RPMI7951 (cell line): ENCODE data around the gene IMMP2L. TPM values are rescaled to one million over a fixed set of nuclear protein-coding genes. Genes with fewer than 3 reads are reported as not detected.

Experiments
- DNase-seq: peaks from one replicate; pipeline ENCODE4 v3.0.0-alpha.2; 2012; ENCODE audit warnings: low read depth
- total RNA-seq: library from RNA; depleted of rRNA; stranded (reverse); fragments of >200 nt; shearing (Covaris generic); gene quantifications from 2 replicates; pipeline ENCODE4 v1.2.3, GENCODE V29; 2014

The IMMP2L gene
- total RNA-seq, 1 experiment from 2014 or later = 10.5 TPM

DNA sequence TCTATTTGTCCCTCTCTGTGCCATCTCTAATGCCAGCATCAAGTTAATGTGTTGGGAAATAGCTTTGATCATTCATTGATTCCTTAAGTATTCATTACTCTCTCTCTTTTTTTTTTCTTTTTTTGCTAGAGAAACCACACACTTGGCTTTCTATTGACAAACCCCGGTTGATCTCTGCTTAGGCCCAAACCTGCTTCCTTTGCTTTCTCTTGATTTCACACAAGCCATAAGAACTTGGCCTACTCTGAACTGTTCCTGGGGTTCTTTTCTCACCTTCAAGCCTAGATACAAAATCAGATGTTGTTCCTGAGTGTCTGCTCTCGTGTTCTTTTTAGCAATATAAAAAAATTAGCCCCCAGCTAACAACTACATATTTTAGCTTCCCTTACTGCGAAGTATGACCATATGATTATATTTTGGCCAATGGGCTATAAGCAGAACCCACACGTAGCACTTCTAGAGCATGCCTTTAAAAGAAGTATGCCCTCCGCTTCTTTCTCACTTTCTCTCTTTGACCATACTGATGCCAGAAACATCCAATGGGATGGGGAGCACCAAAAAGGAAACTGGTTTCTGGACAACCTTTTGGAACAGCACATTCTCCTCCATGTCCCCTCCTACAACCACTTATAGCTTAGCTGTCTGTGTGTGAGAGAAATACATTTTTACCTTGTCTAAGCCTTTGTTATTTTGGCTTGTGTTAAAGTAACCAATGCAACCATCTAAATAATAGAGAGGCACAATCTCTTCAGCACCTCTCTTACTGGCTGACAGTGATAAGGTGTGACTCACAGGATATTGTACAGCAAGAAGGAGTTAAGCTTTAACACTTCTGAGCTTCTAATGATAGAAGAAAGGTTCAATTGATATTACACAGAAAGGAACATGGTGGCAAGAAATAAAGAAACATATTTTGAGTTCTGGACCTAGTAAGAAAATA, 568.0 kb downstream of the IMMP2L start:
- DNase-seq = no peak

DNA sequence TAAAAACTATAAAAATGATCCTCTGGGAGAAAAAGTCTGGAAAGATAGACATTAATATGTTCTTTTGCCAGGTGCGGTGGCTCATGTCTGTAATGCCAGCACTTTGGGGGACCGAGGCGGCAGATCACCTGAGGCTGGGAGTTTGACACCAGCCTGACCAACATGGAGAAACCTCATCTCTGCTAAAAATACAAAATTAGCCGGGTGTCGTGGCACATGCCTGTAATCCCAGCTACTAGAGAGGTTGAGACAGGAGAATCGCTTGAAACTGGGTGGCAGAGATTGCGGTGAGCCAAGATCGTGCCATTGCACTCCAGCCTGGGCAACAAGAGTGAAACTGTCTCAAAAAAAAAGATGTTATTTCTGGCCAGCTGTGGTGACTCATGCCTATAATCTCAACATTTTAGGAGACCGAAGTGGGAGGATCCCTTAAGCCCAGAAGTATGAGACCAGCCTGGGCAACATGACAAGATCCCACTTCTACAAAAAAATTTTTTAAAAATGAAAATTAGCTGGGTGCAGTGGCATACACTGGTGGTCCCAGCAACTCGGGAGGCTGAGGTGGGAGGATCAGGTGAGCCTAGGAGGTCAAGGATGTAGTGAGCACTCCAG, 573.3 kb downstream of the IMMP2L start:
- no peak for DNase-seq

DNA sequence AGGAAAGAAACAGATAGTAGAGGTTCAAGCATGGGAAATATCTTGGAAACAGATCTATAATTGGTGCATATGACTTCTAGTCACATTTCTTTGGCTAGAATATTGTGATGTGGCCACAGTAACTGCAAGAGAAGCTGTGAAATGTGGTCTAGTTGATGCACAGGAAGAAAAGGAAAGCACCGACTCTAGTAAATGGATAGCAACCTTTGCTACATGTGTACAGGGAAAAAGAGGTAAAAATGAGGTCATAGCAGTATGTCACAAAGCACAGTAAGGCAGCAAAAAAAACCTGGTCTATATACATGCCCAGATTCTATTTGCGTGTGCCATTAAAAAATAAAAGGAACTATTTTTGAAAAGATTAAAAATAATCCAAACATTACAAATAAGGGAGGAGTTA, 573.9 kb downstream of the IMMP2L start:
- DNase-seq = no peak

DNA sequence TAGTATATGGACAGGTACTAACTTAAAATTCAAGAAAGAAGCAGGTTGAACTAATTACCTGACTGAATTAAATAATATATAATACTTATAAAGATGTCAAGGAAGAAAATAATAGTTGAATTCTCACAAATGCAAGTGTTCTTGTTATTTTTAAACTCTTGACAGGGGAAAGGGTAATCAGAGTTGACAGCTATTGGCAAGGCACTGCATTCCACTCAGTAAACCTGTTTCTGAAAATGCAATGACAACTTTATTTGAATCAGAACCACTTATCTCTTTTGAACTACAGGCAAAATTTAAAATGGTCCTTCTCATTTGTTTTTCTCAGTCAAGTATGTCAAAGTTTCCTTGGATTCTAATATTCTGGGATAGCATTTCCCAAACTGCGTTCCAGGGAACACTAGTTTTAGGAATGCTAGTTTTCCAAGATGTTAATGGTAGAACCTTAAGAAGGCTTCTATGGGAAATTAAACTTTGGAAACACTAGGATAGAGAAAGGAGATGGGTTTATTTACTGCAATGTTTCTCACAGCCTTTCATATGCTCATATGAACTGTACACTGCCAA, 575.1 kb downstream of the IMMP2L start:
- no peak for DNase-seq

DNA sequence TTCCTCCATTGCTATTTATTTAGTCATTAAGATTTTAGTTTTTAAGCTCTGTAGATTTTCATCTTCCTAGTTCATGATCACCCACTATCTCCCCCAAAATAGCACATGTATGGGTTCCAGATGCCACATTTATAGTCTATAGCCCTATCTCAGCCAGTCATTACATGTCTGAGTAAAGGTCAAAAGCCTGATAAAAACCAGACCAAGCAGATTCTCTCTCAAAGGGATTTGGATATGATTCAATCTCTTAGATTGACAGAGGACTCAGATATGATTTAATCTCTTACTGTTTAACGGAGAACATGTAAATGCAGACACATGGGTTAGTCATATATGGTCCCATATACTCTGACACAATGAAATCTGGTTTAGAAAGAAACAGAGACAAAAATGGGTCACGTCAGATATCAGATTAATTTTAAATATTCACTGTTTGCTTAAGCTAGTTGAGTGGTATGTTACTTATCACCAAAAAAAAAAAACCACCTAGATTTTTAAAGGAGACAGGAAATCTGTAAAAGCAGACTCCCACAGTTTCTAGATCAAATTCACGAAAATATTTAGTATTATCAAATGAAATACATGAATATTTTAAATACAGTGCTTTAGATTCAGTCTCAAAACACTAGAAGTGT, 578.4 kb downstream of the IMMP2L start:
- no peak for DNase-seq

DNA sequence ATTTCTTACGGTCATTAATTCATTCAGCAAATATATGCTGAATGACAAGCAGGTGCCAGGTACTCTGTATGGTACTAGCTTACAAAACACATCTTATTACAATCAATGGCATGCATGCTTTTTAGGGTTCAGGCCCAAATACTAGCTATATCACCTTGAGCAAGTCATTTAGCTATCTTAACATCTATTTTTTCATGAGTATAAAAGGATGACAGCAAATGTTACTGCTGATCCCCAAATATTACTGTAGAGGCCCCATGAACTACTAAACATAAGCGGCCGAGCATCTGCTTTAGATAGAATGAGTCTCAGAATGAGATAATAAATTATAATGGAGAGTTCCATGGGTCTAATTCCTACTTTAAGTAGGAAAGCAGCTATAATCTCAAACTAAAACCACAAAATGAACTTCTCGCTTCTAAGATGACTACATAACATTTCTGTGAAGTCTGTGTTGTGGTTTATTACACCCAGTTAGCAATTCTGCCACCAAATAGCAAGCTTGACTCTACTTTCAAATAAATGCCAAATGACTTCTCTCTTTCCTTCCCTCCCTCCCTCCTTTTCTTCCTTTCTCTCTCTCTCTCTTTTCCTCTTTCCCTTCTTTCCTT, 585.1 kb downstream of the IMMP2L start:
- DNase-seq = no peak

DNA sequence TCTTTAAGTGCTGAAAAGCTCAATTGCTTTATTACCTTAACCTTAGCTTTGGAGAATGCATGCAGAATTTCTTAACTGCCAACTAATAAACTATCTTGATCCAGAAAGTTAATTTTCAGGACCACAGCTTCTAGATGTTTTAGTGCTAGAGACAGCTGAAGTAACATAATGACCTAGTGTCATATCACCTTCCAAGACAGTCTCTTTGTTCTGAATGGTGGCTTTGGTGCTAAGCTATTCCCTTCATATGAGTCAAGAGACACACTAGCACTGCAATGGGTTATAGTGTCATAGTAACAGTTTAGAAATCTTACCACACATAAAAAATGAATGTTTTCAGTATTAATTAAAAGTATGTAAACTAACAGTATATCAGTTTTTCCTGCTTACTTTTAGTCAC, 586.8 kb downstream of the IMMP2L start:
- DNase-seq = no peak

DNA sequence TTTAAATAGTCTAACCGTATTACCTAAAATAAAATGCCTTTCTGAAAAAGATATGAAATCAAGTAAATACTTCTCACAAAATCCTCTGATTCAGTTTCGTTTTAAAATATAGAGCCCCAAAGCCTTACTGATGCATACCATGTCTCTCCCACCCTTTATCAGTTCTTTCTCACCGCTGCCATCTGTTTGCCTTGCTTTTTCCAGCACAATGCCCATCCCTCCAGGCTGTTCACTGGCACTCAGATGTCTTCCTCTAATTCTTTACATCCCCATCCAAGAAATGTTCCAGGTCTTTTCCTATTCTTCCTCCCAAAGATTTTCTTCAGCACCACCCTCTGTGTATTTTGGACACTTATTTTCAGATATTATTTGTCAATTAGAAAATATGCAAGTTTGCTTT, 587.9 kb downstream of the IMMP2L start:
- no peak for DNase-seq

DNA sequence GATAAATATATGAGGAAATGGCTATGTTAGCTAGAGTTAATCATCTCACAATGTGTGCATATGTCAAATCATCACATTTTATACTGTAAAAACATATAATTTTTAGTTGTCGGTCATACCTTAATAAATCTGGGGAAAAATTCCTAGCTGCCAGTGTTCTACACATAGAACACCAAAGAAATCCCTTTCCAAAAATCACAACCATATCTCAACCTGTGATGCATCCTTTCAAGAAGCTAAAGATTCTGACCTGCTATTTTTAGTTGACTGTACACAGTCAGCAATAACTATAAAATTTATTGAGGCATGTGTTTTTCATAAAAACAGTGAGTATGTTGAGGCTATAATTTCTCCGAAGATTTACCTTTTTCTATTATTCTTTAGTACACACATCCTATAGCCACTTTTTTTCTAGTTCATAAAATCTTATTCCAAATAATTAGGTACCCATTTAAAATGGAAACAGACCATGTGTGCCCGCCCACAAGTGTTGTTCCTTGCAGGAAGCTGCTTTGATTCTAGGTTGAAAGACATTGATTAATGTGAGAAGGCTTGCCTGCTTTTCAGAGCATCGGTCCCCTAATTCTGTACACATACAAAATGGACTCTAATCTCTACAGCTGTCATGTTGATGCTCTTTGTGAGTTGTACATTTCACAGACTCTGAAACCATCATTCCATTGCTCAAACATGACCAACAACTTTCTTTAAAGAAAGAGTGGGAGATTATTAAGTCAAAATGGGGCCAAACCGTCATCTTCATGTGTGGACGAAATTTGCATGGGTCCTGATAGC, 588.9 kb downstream of the IMMP2L start:
- DNase-seq = no peak

DNA sequence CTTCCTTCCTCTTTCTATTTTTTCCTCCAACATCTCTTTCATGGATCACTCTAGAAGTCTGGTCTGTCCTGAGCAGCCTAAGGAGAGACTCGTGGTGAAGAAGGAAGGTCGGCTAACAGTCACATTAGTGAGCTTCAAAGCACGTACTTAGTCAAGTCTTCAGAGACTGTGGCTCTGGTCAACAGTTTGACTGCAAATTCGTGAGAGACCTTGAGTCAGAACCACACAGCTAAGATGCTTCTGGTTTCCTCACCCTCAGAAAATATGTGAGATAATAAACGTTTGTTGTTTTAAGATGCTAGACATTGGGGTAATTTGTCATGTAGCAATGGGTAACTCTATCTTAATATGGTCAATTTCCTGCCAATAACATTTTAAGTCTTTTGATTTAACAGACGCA, 597.5 kb downstream of the IMMP2L start:
- no peak for DNase-seq

DNA sequence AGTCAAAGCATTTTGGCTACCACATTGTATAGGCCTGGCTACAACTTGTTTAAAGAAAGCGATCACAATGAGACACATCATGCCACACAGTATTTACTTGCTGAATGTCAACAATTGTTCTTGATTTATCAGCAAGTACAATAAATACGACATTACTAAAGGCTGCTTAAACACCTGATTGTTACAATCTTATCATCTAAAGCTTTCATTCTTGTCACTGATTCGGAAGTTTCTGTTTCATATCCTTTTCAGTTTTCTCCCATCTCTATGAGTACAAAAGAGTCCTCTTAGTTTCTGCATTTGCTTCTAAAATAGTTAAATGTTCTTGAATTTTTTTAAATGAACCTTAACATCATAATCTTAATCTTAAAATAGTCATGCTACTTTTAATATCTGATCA, 599.5 kb downstream of the IMMP2L start:
- DNase-seq = no peak

DNA sequence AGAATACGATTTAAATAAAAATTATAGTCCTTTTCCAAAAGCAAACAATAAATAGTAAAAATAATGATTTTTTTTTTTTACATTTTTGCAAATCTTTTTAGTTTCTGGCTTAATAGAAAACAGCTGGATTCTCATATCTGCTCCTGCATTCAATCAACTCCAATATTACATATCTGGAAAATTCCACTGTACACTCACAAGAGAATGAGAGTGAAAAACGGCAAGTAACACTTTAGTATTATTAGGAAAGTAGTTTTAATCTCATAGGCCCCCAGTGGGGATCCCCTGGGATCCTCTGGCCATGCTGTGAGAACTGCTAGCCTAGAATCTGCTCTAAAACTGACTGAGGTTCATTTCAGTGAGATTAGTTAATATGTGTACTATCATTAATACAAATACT, 599.9 kb downstream of the IMMP2L start:
- no peak for DNase-seq

DNA sequence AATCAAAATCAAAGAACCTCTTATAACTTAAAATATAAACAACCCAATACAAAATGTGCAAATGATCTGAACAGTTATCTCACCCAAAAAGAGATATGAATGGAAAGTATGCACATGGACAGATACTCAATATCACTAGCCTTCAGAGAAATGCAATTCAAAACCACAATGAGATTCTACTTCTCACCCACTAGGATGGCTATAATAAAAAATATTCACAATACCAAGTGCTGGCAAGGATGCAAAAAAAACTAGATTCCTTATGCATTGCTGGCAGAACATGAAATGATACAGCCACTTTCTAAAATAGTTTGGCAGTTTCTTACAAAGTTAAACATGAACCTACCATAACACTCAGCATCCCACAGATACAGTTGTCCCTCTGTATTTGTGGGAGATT, 601.5 kb downstream of the IMMP2L start:
- no peak for DNase-seq

DNA sequence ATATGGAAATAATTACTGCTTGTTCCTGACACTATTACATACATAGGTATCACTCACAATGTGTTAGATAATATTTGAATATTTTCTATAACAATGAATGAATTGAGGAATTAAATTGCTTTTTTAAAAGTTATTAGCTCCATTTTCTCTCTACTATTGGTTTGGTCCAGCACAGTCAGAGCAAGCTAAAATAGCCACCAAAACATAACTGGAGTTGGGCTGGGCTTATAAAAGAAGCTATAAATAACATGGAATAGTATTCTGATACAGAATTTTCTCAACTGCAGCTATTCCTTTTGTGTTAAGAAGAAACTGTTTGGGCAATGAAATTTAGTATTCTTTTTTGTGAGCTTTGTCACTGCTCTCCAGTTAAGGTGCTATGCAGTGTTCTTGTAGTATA, 614.0 kb downstream of the IMMP2L start:
- no peak for DNase-seq

DNA sequence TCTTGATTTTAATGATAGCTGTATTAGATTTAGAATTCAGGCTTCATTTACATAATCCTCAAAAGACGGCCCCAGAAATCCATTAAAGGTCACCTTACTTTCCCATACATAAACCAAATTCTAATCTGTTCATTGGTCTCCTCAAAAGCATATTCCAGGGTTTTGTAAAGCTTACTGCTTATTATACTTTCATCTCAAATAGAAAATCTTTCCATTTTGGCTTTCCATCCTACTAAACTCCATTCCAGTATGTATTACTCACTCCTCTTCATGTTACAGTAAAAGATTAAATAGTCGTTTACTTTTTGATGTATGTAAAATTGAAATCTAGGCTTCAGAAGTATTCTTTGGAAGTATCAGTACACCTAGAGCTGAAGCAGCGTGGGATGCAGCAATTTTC, 614.9 kb downstream of the IMMP2L start:
- no peak for DNase-seq

DNA sequence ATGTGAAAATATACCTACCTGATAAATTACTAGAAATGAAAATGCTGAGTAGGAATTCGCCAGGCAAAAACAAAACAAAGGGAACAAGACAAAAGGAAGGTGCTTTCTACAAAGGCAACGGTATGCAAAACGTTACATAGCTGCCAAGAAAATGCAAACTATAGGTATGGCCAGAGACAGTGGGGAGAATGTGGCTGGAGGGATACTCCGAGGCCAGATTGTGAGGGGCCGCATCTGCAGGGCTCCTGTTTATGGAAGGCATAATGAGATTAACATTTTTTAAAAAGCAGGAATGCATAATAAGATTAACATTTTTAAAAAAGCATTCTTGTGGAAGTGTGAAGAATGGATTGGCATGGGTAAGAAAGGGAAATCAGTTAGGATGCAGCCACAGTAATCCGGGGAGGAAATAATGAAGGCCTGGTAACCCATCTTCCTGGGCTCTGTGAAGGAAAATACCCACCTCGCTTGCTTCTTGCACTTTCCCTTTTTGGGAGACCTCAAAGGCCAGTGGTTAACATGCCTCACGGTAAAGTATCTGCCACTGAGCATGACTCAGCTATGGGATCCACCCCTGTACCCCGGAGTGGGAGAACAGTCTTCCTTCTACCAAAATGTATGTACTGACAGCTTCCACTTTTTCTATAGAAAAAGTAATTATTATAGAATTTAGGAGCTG, 617.2 kb downstream of the IMMP2L start:
- no peak for DNase-seq

DNA sequence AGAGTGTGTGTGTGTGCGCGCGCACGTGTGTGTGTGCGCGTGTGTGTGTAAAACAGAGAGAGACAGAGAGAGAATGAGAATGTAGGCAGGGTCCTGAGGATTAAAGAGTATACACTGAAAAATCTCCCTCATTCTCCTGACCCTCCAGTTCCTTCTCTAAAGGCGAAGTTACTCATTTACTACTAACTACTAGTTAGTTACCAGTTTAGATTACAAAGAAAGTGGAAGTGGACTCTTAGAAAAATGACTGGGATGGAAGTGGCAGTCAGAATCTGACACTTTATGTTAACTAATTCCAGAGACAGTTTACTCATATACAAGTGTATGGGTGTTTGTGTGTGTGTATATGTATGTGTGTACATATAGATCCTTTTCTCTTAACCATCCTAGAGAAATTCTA, 617.8 kb downstream of the IMMP2L start:
- no peak for DNase-seq

DNA sequence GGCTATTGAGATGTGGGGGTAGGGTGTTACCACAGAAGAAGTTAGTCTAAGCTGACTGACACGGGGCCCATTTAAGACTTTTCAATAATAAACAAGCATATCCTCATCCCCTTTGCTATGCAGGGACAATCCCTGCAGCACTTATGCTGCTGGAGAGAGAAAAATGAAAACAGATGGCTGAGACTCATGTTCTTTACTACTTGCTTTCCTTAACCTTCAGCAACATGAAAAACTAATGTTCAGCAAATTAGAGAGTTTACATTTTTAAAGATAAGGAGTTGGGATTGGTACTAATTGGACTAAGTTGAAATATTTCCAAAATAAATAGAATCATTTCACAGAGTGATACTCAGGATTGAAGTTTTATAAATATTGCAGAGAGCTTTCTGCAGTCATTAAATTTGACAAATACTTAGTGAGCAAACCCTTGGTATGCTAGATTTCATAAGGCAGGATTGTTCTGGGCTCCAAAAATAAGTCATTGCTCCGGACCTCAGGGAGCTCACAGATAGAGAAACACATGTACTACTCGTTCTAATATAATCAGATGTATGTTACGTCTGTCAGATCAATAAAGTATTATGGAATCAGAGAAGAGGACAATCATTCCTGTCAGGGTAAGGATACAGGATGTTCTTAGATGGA, 618.5 kb downstream of the IMMP2L start:
- no peak for DNase-seq

DNA sequence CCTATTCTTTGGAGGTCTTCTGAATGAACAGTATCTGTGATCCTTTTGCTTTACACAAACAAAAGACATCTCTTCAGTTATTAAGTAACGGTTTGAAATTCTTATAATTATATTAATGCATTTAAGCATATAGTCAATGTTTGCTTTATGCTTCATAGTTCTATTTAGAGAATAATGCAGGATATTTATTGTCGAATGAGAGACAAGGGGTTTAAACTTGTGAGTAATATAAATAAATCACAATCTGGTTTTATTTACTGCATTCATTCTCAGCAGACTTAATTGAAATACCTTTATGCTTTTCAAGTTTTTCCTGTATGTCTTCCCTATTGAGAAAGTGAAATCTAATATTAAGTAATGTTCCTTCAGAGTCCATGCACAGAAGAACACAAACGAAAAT, 620.9 kb downstream of the IMMP2L start:
- DNase-seq = no peak

DNA sequence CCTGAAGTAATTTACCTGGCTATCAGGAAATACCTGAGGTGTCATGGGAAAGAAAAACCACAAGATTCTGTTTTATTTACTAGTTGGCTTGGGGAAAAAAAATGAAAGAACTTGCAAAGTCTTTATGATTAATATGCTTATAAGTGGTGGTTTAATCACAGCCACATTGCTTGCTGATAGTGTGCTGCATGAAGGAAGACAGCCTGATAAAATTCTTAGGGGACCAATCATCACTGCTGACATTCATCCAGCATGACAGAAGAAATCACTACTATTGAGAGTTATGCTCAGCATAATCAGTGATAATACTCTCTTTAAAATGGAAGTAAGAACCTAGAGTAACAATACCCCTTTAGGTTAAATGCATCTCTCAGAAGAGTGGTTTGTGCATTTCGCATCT, 621.5 kb downstream of the IMMP2L start:
- no peak for DNase-seq
